ENCODE measurements around the gene LEP.
"Not testable (repeated sequence)": the region's sequence is repeated elsewhere in the genome, so short reads cannot be mapped to it uniquely, and the experiment has no call there.

Gene LEP

GRCh38 chr7:128210590-128211570 lies 30.2 kb upstream of the LEP start:
- no peak for DNase-seq (ENCODE audit: low read depth in 2 of 2)

GRCh38 chr7:128211626-128212025 lies 29.5 kb upstream of the LEP start:
- DNase-seq (ENCODE audit: low read depth in 2 of 2): no peak

GRCh38 chr7:128214463-128214862 lies 26.6 kb upstream of the LEP start:
- DNase-seq (ENCODE audit: low read depth in 2 of 2): no peak

- no peak for DNase-seq (ENCODE audit: low read depth in 2 of 2)
Measured at GRCh38 chr7:128215281-128215680, 25.8 kb upstream of the LEP start.

- no peak for DNase-seq (ENCODE audit: low read depth in 2 of 2)
Measured at GRCh38 chr7:128215739-128216138, 25.3 kb upstream of the LEP start.

GRCh38 chr7:128217030-128217805 lies 23.9 kb upstream of the LEP start:
- no peak for DNase-seq (ENCODE audit: low read depth in 2 of 2)

- no peak for DNase-seq (ENCODE audit: low read depth in 2 of 2)
Measured at GRCh38 chr7:128217967-128218652, 23.0 kb upstream of the LEP start.

- no peak for DNase-seq (ENCODE audit: low read depth in 2 of 2)
Measured at GRCh38 chr7:128219636-128220035, 21.4 kb upstream of the LEP start.

- no peak for DNase-seq (ENCODE audit: low read depth in 2 of 2)
Measured at GRCh38 chr7:128221929-128222403, 19.1 kb upstream of the LEP start.

GRCh38 chr7:128226132-128226980 lies 14.7 kb upstream of the LEP start:
- DNase-seq (ENCODE audit: low read depth in 2 of 2): no peak

- DNase-seq (ENCODE audit: low read depth in 2 of 2): no peak
Measured at GRCh38 chr7:128227271-128227670, 13.8 kb upstream of the LEP start.

- no peak for DNase-seq (ENCODE audit: low read depth in 2 of 2)
Measured at GRCh38 chr7:128231021-128231420, 10.1 kb upstream of the LEP start.

- no peak for DNase-seq (ENCODE audit: low read depth in 2 of 2)
Measured at GRCh38 chr7:128231677-128232076, 9.4 kb upstream of the LEP start.

- DNase-seq (ENCODE audit: low read depth in 2 of 2): no peak
Measured at GRCh38 chr7:128233471-128233870, 7.6 kb upstream of the LEP start.

- DNase-seq (ENCODE audit: low read depth in 2 of 2): no peak
Measured at GRCh38 chr7:128234476-128235026, 6.5 kb upstream of the LEP start.

GRCh38 chr7:128235471-128235870 lies 5.6 kb upstream of the LEP start:
- no peak for DNase-seq (ENCODE audit: low read depth in 2 of 2)

GRCh38 chr7:128236924-128237586 lies 4.0 kb upstream of the LEP start:
- no peak for DNase-seq (ENCODE audit: low read depth in 2 of 2)

GRCh38 chr7:128239146-128239545 lies 1.9 kb upstream of the LEP start:
- not testable (repeated sequence) for DNase-seq (ENCODE audit: low read depth in 2 of 2)

- DNase-seq (ENCODE audit: low read depth in 2 of 2): no peak
Measured at GRCh38 chr7:128242661-128243060, 1.6 kb downstream of the LEP start.

GRCh38 chr7:128243273-128243672 lies 2.2 kb downstream of the LEP start:
- DNase-seq (ENCODE audit: low read depth in 2 of 2): no peak
